Activated CD4-positive, alpha-beta T cell treated with anti-CD3 and anti-CD28 coated beads, Interleukin-2, amount 10 ng/mL, durations not matched to agents 24 days and 14 days (primary cell): ENCODE results near the gene TRAFD1. TPM values are rescaled to one million over a fixed set of nuclear protein-coding genes. Genes with fewer than 3 reads are reported as not detected.
A peak's percentile ranks its signal among the peaks of the same experiment; 100 is the strongest.

Source experiments
- DNase-seq: peaks from one replicate; pipeline ENCODE4 v3.0.0; 2022
- H3K27ac Mint-ChIP-seq: one replicate; pipeline ENCODE4 v1.8.0; 2022; ENCODE audit warnings: mild to moderate bottlenecking, mixed read lengths
- H3K27me3 Mint-ChIP-seq: one replicate; pipeline ENCODE4 v1.8.0; 2022; ENCODE audit warnings: mixed read lengths
- H3K36me3 Mint-ChIP-seq: one replicate; pipeline ENCODE4 v1.8.0; 2022; ENCODE audit warnings: low read depth, mild to moderate bottlenecking, mixed read lengths
- H3K4me1 Mint-ChIP-seq: one replicate; pipeline ENCODE4 v1.8.0; 2021; ENCODE audit warnings: mixed read lengths
- H3K4me3 Mint-ChIP-seq: one replicate; pipeline ENCODE4 v1.8.0; 2022; ENCODE audit warnings: mild to moderate bottlenecking, moderate library complexity, mixed read lengths
- H3K9me3 Mint-ChIP-seq: one replicate; pipeline ENCODE4 v1.8.0; 2021; ENCODE audit warnings: mixed read lengths
- intact Hi-C: fragments of 100-400 bp; cut with micrococcal nuclease; formaldehyde crosslinking; loops from one replicate; pipeline ENCODE4 v1.15.1; 2023
- total RNA-seq: library from RNA; stranded (reverse); gene quantifications from 2 replicates; pipeline ENCODE4 v1.2.3, GENCODE V29; 2022

The TRAFD1 gene
- total RNA-seq, 1 donor from 2014 or later = 45.6 TPM

DNA sequence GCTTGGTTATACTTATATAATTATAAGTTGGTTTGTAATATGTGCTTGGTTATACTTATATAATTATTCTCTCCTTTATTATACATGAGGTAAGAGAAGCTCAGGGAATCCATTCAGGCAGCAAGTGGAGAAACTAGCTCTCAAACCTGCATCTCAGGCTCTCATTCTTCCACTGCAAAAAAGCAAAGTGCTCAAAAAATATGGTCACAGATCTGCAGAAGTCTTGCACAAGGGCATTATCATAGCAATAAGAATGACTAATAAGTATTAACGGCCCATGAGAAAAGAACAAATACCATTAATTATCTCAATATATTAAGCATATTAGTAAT, 476 bp upstream of the TRAFD1 start:
- Mint-ChIP-seq H3K27me3 (peaks cover 4% of the 10 kb centered on the region), H3K4me1 (peaks cover 32% of the 10 kb centered on the region), H3K4me3 (no peak overlapping the region), H3K36me3 (peaks cover 6% of the 10 kb centered on the region), H3K9me3 (no peaks in the 10 kb centered on the region), H3K27ac (no peak overlapping the region)
- DNase-seq = no peak
- intact Hi-C loops = loop anchor here (1.0 kb wide), 3 partner anchors 17 to 112 kb away; partner anchors contain the start of genes ERP29, NAA25 and TMEM116

DNA sequence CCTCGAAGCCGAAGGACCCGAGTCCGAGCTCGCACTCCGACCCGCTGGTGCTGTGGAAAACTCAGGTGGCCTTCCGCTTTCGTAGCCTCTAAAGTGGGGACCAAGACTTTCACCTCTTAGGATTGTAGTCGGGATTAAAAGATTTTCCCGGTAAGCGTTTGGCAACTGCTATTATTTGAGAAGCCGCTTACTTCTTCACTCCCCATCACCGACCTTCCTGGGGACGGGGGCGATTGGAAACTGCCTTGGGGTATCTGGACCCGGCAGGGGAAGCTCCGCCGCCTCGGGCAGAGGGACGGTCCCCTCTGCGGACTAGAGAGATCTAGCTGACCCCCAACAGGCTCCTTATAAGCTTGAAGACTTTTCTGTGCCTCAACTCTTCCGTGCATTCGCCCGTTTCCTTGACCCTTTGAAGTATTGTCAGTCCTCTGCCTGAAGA, 659 bp downstream of the TRAFD1 start:
- peak; percentile 69 for DNase-seq
- peaks cover 7% of the 10 kb centered on the region for H3K36me3 Mint-ChIP-seq
- peaks cover 33% of the 10 kb centered on the region for H3K4me1 Mint-ChIP-seq
- intact Hi-C loops = loop anchor here (1.0 kb wide), 3 partner anchors 18 to 113 kb away; partner anchors contain the start of genes ERP29, NAA25 and TMEM116
- peaks cover 2% of the 10 kb centered on the region for H3K27me3 Mint-ChIP-seq
- H3K9me3 Mint-ChIP-seq = no peaks in the 10 kb centered on the region
- peak overlapping the region; percentile 83 for H3K27ac Mint-ChIP-seq
- H3K4me3 Mint-ChIP-seq = peak overlapping the region; percentile 82

DNA sequence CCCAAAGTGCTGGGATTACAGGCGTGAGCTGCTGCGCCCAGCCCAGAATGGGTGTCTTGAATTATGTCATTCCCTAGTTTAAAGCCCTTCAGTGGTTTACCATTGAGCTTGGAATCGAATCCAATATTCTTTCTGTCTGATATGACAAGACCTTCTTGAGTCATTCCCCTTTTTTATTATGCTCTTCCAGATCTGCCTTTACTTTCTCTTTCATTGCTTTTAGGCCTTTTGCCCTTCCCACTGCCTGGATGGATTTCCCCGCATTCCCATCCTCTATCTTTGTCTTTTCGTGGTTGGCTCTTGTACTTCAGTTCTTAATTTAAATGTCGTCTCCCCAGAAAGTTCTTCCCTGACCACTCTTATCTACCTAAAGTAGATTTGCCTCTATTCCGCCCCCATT, 1.6 kb downstream of the TRAFD1 start:
- Mint-ChIP-seq H3K27ac (peak overlapping the region; percentile 83), H3K9me3 (no peaks in the 10 kb centered on the region), H3K36me3 (peaks cover 12% of the 10 kb centered on the region), H3K4me1 (peaks cover 39% of the 10 kb centered on the region), H3K27me3 (peaks cover 2% of the 10 kb centered on the region), H3K4me3 (peak overlapping the region; percentile 82)
- intact Hi-C loops = no loop called here
- no peak for DNase-seq

DNA sequence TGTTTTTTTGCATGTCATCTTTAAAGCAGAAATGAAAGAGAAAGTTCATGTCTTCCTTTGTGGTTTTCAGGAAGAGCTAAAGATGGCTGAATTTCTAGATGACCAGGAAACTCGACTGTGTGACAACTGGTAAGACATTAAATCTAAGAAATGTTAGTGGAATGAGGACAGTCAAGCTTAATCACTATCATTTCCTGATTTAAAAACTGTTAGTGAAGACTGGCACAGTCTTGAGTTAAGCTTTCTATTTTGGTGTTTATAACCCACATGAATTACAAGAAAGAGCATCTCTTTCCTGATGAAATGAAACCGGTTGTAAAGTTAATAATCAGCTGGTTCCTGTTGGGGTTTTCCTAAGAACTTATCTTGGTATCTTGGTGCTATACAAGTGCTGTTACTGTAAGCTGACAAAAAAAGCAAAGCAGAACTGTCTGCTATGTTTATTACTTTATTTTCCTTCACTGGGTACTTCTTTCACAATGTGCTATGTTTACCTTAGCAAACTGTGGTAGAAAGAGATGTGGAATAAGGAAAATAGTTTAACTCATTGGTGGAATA, 5.2 kb downstream of the TRAFD1 start:
- DNase-seq = peak; percentile 76
- no peaks in the 10 kb centered on the region for H3K27me3 Mint-ChIP-seq
- peaks cover 44% of the 10 kb centered on the region for H3K4me1 Mint-ChIP-seq
- H3K4me3 Mint-ChIP-seq = peak overlapping the region; percentile 78
- H3K27ac Mint-ChIP-seq = peak overlapping the region; percentile 85
- intact Hi-C loops = loop anchor here (1.0 to 2.0 kb wide), 4 partner anchors 23 to 138 kb away; no protein-coding TSS in a partner anchor
- H3K9me3 Mint-ChIP-seq = no peaks in the 10 kb centered on the region
- peaks cover 31% of the 10 kb centered on the region for H3K36me3 Mint-ChIP-seq

DNA sequence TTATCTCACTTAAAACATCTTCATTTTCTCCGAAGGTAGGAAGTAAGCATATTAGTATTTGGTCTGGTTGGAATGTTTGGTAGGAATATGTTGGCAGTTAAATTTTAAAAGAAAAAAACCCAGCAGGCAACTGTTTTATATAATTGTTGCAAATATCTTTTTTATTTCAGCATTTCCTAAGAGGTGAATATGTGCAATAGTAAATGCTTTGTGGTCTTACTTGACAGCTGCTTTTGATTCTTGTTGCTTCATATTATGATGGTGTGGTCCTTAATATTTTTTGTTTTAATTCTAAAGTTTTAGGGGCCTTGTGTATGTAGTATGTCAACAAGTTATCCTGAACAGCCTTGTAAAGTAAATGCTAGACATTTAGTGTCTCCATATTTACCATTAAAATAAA, 6.3 kb downstream of the TRAFD1 start:
- DNase-seq = no peak
- no peaks in the 10 kb centered on the region for H3K27me3 Mint-ChIP-seq
- intact Hi-C loops = loop anchor here (2.0 kb wide), 2 partner anchors 47 to 139 kb away; no protein-coding TSS in a partner anchor
- peaks cover 34% of the 10 kb centered on the region for H3K36me3 Mint-ChIP-seq
- peak overlapping the region; percentile 78 for H3K4me3 Mint-ChIP-seq
- peaks cover 40% of the 10 kb centered on the region for H3K4me1 Mint-ChIP-seq
- no peak overlapping the region for H3K27ac Mint-ChIP-seq
- no peaks in the 10 kb centered on the region for H3K9me3 Mint-ChIP-seq

DNA sequence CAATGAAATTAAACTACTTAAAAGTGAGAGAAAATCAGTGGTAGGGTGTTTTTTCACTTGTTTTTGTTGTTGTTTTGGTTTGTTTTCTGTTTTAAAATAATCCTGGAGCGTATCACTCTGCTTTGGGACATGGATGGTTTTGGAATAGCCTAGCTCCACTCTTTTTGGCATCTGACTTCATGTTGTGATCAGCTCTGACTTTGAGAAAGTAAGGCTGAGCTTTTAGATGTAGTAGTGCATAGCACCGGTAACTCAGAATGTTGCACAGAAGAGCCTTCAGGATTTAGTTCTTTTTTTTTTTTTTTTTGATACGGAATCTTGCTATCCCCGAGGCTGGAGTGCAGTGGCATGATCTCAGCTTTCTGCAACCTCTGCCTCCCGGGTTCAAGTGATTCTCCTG, 8.1 kb downstream of the TRAFD1 start:
- H3K4me3 Mint-ChIP-seq = no peak overlapping the region
- H3K4me1 Mint-ChIP-seq = peaks cover 28% of the 10 kb centered on the region
- H3K27ac Mint-ChIP-seq = no peak overlapping the region
- peaks cover 34% of the 10 kb centered on the region for H3K36me3 Mint-ChIP-seq
- no peak for DNase-seq
- H3K27me3 Mint-ChIP-seq = no peaks in the 10 kb centered on the region
- no peaks in the 10 kb centered on the region for H3K9me3 Mint-ChIP-seq
- intact Hi-C loops = no loop called here

DNA sequence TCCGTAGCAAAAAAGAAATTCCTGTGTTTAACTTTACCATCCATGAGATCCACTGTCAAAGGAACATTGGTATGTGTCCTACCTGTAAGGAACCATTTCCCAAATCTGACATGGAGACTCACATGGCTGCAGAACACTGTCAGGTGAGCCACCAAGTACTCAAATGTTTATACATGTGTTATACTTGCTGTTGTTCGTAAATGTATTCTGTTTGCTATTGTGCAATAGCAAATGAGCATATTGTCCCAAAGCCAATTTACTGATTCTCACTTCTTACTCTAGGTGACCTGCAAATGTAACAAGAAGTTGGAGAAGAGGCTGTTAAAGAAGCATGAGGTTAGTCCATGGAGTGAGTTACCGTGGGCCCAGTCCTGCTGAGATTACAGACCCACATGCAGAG, 9.4 kb downstream of the TRAFD1 start:
- no peaks in the 10 kb centered on the region for H3K27me3 Mint-ChIP-seq
- peaks cover 32% of the 10 kb centered on the region for H3K36me3 Mint-ChIP-seq
- H3K4me3 Mint-ChIP-seq = no peak overlapping the region
- intact Hi-C loops = no loop called here
- H3K27ac Mint-ChIP-seq = no peak overlapping the region
- no peak for DNase-seq
- H3K9me3 Mint-ChIP-seq = no peaks in the 10 kb centered on the region
- peaks cover 20% of the 10 kb centered on the region for H3K4me1 Mint-ChIP-seq

DNA sequence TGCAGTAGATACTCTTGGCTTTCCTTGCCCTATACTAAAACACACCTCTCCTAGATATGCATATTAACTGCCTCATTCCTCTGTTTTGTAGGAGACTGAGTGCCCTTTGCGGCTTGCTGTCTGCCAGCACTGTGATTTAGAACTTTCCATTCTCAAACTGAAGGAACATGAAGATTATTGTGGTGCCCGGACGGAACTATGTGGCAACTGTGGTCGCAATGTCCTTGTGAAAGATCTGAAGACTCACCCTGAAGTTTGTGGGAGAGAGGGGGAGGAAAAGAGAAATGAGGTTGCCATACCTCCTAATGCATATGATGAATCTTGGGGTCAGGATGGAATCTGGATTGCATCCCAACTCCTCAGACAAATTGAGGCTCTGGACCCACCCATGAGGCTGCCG, 15.4 kb downstream of the TRAFD1 start:
- H3K27ac Mint-ChIP-seq = peak overlapping the region; percentile 5

DNA sequence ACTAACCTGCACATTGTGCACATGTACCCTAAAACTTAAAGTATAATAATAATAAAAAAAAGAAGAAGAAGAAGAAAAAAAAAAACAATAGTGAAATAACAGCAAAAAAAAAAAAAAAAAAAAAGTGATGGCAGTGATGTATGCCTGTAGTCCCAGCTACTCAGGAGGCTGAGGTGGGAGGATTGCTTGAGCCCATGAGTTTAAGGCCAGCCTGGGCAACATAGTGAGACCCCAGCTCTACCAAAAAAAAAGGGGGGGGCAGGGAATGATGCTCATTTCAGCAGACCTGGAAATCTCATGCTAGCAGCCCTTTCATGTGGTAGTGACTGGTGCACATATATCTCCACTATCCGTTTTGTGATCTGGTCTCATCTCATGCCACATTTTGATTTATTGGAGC, 20.8 kb downstream of the TRAFD1 start:
- Mint-ChIP-seq H3K27me3 (no peaks in the 10 kb centered on the region), H3K4me3 (no peak overlapping the region), H3K4me1 (peaks cover 2% of the 10 kb centered on the region), H3K27ac (no peak overlapping the region), H3K9me3 (no peaks in the 10 kb centered on the region), H3K36me3 (peaks cover 59% of the 10 kb centered on the region)
- intact Hi-C loops = no loop called here
- no peak for DNase-seq

More for the DNA sequence above, 15.4 kb downstream of the TRAFD1 start:
- Mint-ChIP-seq H3K27me3 (no peaks in the 10 kb centered on the region), H3K4me3 (no peak overlapping the region), H3K36me3 (peaks cover 51% of the 10 kb centered on the region), H3K4me1 (peaks cover 2% of the 10 kb centered on the region), H3K9me3 (no peaks in the 10 kb centered on the region)
- no peak for DNase-seq
- intact Hi-C loops = no loop called here

DNA sequence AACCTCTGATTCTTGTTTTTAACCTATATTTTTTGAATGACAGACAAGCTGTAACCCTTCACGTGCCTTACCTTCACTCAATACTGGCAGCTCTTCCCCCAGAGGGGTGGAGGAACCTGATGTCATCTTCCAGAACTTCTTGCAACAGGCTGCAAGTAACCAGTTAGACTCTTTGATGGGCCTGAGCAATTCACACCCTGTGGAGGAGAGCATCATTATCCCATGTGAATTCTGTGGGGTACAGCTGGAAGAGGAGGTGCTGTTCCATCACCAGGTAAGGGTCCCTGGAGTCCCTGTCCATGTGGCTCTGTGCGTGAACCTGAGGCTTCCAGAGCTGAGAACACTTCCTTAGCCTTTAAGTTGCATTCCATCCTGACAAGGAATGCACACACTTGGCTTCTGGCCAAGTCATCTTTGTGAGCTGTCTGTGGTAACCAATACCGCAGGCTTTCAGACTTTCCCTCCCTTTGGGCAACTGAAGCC, 22.7 kb downstream of the TRAFD1 start:
- H3K4me1 Mint-ChIP-seq = peaks cover 9% of the 10 kb centered on the region
- intact Hi-C loops = no loop called here
- H3K27ac Mint-ChIP-seq = no peak overlapping the region
- peaks cover 62% of the 10 kb centered on the region for H3K36me3 Mint-ChIP-seq
- H3K9me3 Mint-ChIP-seq = no peaks in the 10 kb centered on the region
- no peak for DNase-seq
- no peaks in the 10 kb centered on the region for H3K27me3 Mint-ChIP-seq
- H3K4me3 Mint-ChIP-seq = no peak overlapping the region

DNA sequence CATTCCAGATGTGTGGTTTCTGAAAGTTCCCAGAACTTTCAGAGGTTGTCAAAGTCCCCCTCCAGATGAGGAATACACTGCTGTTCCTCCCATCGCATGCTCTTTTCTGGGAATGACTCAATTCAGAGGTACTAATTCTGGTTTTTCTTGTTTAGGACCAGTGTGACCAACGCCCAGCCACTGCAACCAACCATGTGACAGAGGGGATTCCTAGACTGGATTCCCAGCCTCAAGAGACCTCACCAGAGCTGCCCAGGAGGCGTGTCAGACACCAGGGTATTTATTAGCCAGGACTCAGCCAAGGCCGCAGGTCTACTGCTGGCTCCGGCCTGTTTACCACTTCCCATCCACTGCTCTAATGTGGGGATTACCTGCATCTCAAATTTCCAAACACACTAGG, 24.2 kb downstream of the TRAFD1 start:
- Mint-ChIP-seq H3K36me3 (peaks cover 65% of the 10 kb centered on the region), H3K27ac (peak overlapping the region; percentile 63), H3K9me3 (no peaks in the 10 kb centered on the region), H3K4me3 (no peak overlapping the region), H3K4me1 (peaks cover 9% of the 10 kb centered on the region), H3K27me3 (no peaks in the 10 kb centered on the region)
- intact Hi-C loops = no loop called here
- DNase-seq = no peak

DNA sequence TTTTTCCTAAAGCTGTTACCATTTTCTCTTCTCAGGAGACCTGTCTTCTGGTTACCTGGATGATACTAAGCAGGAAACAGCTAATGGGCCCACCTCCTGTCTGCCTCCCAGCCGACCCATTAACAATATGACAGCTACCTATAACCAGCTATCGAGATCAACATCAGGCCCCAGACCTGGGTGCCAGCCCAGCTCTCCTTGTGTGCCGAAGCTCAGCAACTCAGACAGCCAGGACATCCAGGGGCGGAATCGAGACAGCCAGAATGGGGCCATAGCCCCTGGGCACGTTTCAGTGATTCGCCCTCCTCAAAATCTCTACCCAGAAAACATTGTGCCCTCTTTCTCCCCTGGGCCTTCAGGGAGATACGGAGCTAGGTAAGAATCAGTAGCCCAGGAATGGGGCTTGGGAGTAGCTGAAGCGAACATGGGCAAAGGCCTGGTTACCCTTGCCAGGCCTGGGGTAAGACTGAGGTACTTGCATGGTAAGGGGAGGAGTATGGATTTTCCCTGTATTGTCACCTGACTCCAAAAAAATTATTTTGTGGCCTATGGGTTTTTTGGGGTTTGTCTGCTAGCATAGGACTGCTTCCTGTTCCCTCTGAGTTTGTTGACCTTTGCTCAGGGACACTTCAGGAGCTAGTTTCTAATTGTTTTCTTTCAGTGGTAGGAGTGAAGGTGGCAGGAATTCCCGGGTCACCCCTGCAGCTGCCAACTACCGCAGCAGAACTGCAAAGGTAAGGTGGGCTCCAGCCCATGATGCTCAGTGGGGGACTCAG, 26.6 kb downstream of the TRAFD1 start:
- DNase-seq = no peak

DNA sequence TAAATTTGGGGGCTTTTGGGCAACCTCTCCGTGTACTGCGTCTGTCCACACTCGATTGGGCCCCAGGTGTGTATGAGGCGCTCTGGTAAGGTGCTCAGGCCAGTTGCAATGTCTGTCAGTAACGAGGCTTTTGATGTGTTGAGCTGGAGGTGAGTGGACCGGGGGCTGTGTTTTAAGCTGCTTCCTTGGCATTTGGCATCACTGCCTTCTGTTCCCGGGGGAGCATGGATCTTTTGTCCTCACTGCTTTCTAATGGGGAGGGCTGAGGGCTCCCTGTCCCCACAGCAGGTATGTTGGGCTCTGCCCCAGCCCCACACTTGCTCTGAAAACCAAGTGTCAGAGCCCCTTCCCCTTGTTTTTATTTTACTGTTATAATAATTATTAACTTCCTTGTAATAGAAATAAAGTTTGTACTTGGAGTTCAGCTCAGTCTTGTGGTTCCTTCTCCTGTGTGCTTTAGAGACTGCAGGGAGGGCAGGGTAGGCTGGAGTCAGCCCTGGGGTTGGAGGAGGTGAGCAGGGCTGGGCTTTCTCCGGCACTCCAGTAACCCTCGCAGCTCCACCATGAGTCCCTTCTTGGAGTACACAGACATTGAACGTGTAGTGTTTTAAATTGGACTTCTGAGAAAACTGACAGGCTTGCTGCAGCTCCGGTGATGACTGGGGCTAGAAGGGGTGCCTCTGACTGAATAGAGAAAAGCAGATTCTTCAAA, 28.0 kb downstream of the TRAFD1 start:
- H3K27ac Mint-ChIP-seq = no peak overlapping the region
- peaks cover 9% of the 10 kb centered on the region for H3K9me3 Mint-ChIP-seq
- no peaks in the 10 kb centered on the region for H3K27me3 Mint-ChIP-seq
- H3K4me1 Mint-ChIP-seq = peaks cover 27% of the 10 kb centered on the region
- intact Hi-C loops = no loop called here
- DNase-seq = no peak
- H3K4me3 Mint-ChIP-seq = no peak overlapping the region
- peaks cover 77% of the 10 kb centered on the region for H3K36me3 Mint-ChIP-seq

More for the DNA sequence above, 26.6 kb downstream of the TRAFD1 start:
- Mint-ChIP-seq H3K27ac (peak overlapping the region; percentile 61), H3K4me1 (peaks cover 17% of the 10 kb centered on the region), H3K36me3 (peaks cover 68% of the 10 kb centered on the region), H3K27me3 (no peaks in the 10 kb centered on the region), H3K4me3 (no peak overlapping the region), H3K9me3 (no peaks in the 10 kb centered on the region)
- intact Hi-C loops = no loop called here

DNA sequence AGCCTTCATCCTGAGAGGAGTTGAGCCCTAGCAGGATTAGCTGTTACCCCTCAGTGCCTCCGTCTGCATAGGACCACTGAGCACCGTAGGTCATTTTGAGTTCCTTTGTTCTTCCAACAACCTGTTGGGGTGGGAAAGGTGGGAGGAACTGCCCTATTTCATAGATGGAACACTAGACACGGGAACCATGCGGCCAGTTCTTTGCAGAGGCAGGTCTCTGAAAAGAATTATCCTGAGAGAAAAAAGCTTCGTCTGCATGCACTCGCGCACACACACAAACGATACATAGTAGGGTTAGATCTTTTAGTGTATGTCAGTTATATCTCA, 28.5 kb downstream of the TRAFD1 start:
- peaks cover 77% of the 10 kb centered on the region for H3K36me3 Mint-ChIP-seq
- H3K27ac Mint-ChIP-seq = no peak overlapping the region
- H3K4me3 Mint-ChIP-seq = no peak overlapping the region
- peaks cover 10% of the 10 kb centered on the region for H3K9me3 Mint-ChIP-seq
- DNase-seq = no peak
- intact Hi-C loops = no loop called here
- no peaks in the 10 kb centered on the region for H3K27me3 Mint-ChIP-seq
- H3K4me1 Mint-ChIP-seq = peaks cover 31% of the 10 kb centered on the region
